H54 (cell line): ENCODE measurements around the gene NUCB2.
A peak's percentile ranks its signal among the peaks of the same experiment; 100 is the strongest.

Experiments
- DNase-seq: peaks from one replicate; pipeline ENCODE4 v3.0.0; 2011; ENCODE audit warnings: low spot score, mixed read lengths; ENCODE audit not compliant: insufficient read length
- FAIRE-seq: peaks from 3 replicates; lab custom pipeline; 2011; peaks lifted over from hg19 to GRCh38; lab: Jason Lieb, UNC
- POLR2A ChIP-seq: IDR thresholded peaks from 2 replicates; pipeline ENCODE4 v1.6.1; 2011; ENCODE audit warnings: low read depth, mild to moderate bottlenecking, low read length

Gene NUCB2

DNA sequence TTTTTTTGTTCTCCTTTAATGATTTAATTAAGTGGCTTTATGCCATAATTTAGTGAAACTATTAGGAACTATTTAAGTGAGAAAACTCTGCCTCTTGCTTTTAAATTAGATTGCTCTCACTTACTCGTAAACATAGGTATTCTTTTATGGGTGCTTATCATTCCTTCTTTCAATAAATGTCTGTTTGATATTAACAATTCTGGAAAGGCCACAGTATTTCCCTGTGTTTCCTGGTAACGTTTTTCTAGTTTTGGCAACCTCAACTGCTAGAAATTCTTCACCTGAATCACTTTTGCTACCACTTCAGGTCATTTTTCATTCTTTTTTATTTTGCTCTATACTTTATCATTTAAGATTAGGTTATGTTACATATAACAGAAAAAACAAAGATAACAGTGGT, 55.1 kb downstream of the NUCB2 start:
- FAIRE-seq (no peak), DNase-seq (no peak)
- TF ChIP-seq POLR2A, result no peak

DNA sequence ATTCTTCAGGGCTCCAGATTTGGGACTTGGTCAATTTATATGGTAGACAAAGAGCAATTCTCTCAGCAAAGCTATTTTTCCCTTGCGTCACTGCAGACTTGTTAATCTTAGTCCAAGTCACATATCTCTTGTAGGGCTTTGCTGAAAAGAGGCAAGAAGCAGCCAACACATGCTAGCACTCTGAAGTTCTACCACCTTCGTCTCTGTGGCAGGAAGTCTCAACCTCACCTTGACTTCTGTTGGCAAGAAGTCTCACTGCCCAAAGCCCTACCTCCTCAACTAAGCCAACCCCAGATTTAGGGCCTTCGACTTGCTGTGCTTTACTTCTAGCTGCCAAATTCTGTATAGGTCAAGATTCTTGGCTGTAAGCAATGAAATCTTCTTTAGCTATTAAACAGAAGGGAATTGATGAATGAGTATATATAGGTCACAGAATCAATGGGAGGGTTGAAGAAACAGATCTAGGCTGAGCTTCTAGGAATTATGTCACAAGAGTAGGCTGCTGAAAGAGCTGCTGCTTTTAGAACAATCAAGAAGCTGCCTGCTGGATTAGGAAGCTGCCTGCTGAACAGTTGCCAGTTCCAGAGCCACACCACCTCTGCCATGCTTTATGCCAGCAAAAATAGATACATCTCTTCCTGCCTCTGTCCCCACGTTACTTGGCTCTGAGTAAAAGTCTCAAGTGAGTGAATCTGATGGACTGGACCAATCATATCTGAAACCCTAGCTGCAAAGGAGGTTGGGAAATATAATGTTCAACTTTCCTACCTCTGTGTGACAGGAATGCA, 57.5 kb downstream of the NUCB2 start:
- DNase-seq (no peak), FAIRE-seq (no peak)
- TF ChIP-seq POLR2A, result no peak

DNA sequence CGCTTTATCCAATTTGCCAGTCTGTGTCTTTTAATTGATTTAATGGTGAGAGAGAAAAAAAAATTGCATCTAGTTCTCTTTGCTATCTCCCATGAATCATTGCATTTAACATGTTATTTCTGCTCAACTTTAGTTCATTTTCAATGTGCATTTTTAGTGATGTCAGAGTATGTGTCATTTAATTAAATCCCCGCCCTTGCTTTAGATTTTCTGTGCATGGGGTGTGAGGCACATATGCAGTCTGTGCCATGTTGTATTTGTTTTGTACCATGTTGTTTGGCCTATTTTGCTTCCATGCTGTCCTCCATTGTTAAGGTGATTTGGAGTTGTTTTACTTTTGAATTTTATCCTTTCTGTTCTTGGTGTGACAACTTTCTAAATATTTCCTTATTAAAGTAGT, 66.7 kb downstream of the NUCB2 start:
- DNase-seq (no peak), FAIRE-seq (no peak)
- no peak for TF ChIP-seq POLR2A

DNA sequence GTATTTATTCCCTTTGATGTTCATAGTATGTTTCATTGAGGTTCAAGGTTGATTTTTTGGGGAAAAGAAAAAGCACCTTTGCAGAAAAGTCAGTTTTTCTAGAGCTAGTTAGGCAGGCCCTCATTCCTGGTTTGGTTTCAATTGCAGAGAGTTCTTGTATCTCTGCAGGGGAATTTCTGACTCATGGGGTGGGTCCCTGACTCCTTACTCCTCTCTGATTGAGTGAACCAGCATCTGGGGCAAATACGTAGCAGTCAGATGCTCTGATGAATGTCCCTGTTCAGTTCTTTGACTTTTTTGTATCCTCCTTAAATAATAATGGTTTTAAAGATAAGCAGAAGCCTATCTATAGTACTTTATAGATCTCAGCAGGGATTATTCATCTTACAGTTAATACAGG, 67.4 kb downstream of the NUCB2 start:
- FAIRE-seq (peak; percentile 92), DNase-seq (peak; percentile 49)
- no peak for TF ChIP-seq POLR2A

DNA sequence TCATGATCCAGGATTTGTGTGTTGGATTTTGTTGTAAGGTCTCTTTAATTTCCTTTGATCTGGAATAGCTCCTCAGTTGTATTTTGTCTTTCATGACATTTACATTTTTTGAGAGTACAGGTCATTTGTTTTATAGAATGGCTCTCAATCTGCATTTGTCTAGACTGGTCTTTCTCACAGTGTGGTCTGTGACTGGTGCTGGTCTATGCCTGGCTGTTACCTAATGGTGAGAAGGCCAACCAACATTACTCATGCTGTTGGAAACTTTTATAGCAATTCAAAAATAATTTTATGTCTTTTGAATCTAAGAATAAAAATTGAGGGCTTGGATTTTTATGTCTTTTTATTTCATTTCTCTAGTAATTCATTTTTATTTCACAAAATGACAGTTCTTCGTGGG, 71.1 kb downstream of the NUCB2 start:
- FAIRE-seq, result no peak
- no peak for DNase-seq
- TF ChIP-seq POLR2A, result no peak

DNA sequence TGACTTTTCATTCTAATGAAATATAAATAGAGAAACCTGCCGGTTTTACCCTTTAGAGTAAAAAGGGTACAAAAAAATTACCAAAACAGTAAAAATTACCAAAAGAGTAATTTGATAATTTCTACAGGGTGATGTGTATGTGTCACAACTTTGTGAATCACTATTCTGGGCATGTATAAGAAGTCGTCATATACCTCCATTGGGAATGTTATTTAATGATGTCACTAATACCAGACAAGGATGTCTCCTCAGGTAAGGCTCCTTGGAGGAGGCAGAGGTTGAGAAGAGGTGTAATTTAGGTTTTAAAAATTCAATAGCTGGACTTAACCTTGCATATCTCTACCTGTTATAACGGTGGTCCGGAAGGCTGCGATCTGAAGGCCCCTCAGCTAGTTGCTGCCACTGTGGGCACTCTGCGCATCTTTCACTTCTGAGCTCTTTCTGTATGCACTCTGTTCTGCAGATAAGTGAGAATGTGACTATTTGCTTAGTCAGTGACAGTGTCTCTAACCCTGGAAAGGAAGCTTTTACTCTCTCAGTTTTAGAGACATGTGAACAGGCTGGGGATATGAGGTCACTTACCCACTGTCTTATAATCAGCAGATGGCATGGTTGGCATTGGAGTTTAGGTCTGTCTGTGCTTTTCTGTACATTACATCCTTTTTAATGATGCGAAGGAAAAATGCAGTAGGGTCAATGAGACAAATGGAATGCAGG, 74.1 kb downstream of the NUCB2 start:
- FAIRE-seq, result no peak
- DNase-seq, result no peak
- TF ChIP-seq POLR2A, result no peak

DNA sequence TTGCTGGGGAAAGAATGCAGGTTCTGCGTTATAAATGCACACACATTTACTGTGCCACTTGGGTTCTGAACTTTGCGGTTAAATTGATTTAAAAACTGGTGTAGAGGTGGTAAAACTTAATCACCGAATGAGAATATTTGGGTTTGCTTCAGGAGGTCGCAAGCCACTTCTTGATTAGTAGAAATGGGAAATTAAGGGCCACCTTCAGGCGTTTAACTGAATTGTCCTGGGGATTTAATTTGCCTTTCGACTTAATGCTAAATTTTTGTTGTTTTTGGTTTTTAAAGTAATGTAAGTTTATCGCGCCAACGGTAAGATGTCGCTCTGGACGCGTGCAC, 74.6 kb downstream of the NUCB2 start:
- no peak for TF ChIP-seq POLR2A
- FAIRE-seq, result no peak
- no peak for DNase-seq

DNA sequence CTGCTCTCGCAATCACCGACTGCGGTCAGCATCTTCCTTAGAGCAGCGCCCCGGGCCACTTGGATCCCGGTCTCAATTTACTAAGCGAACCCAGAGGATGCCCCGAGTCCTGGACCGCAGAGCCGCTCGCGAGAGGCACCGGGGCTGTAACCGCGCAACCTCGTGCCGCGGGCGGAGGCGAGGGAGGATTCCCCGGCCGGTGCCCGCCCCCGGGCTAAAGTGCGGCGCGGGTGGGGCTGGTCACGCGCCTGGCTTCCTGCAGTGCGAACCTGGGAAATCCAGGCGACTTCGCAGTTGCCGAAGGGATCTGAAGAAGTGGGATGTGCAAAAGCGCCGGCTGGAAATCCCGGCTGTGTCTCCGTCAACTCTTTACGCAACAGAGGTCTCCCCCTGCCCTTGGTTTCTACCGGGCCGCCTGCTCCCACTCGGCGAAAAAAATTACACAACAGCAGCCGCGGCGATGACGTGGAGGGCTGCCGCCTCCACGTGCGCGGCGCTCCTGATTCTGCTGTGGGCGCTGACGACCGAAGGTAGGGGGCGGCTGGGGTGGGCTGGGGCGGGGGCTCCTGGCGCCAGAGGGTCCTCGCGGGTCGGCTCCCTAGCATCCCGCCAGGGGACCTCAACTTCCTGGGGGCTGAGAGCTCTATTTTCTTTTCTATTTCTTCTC, 75.1 kb downstream of the NUCB2 start, which contains the start of gene NCR3LG1:
Gene NCR3LG1 (plus strand): TSS at position 291 of the 667 bp plus-strand sequence. CDS start 170 bp downstream, at position 461.
- TF ChIP-seq POLR2A, result no peak
- DNase-seq (no peak), FAIRE-seq (no peak)

DNA sequence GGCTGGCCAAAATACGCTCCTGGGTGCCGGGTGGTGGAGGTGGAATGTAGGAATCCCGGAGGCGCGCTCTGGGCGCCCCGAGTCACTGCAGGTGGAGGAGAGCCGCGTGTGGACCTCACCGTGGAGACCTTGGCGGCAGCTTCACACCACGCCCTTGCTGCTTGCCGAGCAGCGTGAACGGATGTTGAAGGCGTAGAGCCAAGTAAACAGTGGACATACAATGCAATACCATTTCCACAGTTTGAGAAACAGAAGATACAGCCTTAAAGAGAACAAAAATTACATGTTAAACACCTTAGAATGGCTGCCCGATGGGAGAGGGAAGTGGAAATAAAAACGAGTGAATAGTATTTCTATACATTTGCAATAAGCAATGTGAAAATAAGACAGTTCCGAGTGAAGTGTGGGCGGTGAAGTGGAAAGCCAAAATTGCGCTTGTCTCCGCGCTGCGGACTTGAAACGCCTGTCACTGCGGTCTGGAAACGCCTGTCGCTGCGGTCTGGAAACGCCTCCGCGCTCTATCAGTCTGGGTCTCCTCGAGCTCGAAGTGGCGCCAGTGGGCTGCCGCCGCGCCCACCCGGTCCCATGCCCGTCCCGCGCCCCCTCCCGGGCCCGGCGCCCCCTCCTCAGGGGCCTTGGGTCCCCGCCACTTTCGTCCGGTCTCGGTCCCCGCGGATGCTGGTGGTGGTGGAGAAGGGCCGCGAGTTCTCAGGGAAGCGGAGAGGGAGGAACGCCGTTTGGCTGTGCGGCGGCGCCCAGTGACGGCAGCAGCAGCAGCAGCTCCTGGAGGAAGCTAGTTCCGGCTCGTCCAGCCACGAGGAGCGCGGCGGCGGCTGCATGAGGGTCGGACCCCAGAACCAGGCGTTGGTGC, 76.6 kb downstream of the NUCB2 start:
- DNase-seq (peak; percentile 63), FAIRE-seq (no peak)
- TF ChIP-seq POLR2A, result peak; percentile 66

DNA sequence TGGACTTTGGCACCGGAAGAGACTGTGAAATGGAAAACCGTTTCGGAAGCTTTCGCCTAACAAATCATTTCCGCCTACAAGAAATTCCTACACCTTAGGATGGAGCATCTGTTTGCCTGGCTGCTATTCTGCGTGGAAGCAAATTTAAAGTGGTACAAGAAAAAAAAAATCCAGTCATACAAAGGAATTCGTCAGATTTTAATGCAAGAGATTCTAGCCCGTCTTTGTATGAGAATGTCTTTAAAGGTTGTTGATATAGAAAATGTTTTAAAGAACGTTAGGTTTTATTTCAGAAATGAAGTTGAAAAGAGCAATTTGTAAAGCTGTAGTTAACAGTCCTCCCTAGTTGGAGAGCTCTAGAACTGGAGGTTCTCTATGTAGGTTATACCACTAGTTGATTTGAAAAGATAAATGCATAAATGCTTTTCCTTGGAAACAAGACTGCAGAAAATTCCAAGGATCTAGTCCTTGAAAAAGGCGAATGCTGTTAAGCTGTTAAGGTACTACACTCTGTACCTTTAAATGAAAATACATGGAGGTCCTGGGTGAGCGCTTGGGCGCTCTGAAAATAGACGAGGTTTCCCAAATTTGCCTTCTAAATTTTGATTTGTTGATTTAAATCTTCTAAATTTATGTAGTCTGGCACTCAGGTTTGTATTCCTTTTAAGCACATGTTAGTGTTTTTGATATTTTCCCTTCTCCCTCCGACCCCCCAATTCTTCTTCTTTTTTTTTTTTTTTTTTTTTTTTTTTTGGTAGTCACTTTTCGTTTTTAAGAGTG, 77.5 kb downstream of the NUCB2 start:
- DNase-seq (peak; percentile 30), FAIRE-seq (no peak)
- TF ChIP-seq POLR2A, result no peak

DNA sequence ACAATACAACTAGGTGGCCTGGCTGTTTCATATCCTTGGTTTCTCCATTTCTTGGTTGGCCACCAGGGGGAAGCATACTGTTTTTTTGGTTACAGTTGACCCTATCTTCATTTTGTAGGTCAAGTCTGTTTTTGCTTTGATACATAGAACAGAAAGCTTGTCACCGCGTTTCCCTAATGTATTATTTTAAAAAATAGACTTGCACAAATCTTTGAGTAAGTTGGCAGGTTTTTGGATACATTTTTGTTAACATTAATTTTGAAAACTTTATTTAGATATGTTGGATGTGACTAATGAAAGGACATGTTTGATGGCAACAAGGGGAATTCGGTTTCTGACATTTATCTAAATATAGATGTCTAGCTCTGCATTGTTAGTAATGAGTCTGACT, 78.1 kb downstream of the NUCB2 start:
- FAIRE-seq, result no peak
- no peak for TF ChIP-seq POLR2A
- peak; percentile 60 for DNase-seq

DNA sequence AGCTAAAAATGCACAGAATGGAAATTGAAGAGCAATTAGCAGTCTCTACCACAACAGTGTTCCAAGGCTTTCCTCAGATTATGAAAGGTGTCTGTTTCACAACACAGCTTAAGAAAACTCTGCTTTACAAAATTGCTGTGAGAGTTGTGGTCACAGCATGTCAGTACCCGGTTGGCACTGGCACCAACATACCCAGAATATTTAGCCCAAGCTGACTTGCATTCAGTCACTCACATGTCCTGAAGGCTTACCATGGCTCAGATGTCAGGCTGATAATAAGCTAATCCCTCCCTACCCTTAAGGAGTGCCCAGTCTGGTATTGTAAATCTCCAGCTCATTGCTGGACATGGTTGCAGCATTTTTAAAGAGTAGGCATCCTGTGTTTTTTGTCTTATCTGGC, 90.0 kb downstream of the NUCB2 start:
- DNase-seq, result no peak
- no peak for FAIRE-seq
- TF ChIP-seq POLR2A, result no peak

DNA sequence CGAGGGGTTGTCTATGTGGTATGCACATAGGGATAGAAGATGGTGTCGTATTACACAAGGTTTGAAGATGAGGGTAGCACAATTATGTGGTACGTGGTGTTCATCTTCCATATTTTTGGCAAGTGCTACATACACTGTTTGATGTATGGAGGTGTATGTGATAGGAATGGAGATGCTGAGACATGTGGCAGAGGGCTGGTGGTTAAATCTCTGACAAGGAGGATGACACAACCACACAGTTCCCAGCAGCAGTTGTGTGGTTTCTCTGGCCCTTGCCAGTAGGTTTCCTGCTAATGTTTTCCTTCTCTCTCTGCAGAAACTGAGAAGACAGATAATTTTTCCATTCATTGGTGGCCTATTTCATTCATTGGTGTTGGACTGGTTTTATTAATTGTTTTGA, 92.0 kb downstream of the NUCB2 start:
- FAIRE-seq, result no peak
- TF ChIP-seq POLR2A, result no peak
- DNase-seq, result no peak

DNA sequence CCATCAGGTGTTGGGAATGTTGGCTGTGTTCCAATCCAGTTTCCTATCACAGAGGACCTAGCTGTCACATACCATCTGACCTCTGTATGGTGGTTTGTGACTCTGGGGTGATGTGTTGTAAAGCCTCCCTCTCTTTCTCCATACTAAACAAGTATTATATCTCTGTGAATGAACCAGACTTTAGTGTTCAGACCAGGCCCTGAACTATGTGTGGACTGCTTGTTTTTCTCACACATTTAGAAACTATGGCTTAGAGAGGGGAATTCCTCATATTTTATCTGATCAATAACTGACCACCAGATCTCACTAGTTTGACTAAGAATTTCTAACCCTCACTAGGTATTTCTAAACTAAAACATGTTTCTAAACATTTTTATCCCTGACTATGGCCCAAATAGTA, 92.6 kb downstream of the NUCB2 start:
- no peak for TF ChIP-seq POLR2A
- no peak for DNase-seq
- FAIRE-seq, result no peak
